Measurements from ENCODE around the gene GOLGA8K.
"Not testable (repeated sequence)": the region's sequence is repeated elsewhere in the genome, so short reads cannot be mapped to it uniquely, and the experiment has no call there.

GRCh38 chr15:32358462-32358861, 44.6 kb downstream of the GOLGA8K start:
- not testable (repeated sequence) for TF ChIP-seq CTCF (conservative IDR thresholded peaks at IDR 0.05; ENCODE audit: low read depth, low read length); EZH2phosphoT487 (IDR thresholded peaks at IDR 0.05; ENCODE audit: borderline replicate concordance, low read length)

All from PC-3 (cell line).